GM12864 (cell line): ENCODE results near the gene ACSS2.

Experiments used
- DNase-seq: peaks from one replicate; pipeline ENCODE4 v3.0.0-alpha.2; 2011; ENCODE audit warnings: low read depth
- H3K4me3 ChIP-seq: 2 replicates; pipeline ENCODE4 v1.5.1; 2011; ENCODE audit warnings: mild to moderate bottlenecking, low read depth, low read length, control low read depth
- TF ChIP-seq, protein P1 (sequence below): IDR thresholded peaks from 2 replicates; pipeline ENCODE4 v1.5.1; 2011; ENCODE audit warnings: low read depth, mild to moderate bottlenecking, moderate library complexity, low read length, control low read depth, inconsistent platforms; ENCODE audit errors: missing control alignments

ACSS2 gene

GRCh38 chr20:34876406-34877282 lies at the start of gene ACSS2:
ACSS2 (plus strand) TSS chr20:34876612; CDS start chr20:34876646, 34 bp downstream.
- H3K4me3 ChIP-seq = peak within 1 kb of the TSS; percentile 81
- DNase-seq = no peak
- TF ChIP-seq, protein P1, sequence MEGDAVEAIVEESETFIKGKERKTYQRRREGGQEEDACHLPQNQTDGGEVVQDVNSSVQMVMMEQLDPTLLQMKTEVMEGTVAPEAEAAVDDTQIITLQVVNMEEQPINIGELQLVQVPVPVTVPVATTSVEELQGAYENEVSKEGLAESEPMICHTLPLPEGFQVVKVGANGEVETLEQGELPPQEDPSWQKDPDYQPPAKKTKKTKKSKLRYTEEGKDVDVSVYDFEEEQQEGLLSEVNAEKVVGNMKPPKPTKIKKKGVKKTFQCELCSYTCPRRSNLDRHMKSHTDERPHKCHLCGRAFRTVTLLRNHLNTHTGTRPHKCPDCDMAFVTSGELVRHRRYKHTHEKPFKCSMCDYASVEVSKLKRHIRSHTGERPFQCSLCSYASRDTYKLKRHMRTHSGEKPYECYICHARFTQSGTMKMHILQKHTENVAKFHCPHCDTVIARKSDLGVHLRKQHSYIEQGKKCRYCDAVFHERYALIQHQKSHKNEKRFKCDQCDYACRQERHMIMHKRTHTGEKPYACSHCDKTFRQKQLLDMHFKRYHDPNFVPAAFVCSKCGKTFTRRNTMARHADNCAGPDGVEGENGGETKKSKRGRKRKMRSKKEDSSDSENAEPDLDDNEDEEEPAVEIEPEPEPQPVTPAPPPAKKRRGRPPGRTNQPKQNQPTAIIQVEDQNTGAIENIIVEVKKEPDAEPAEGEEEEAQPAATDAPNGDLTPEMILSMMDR = no peak

- DNase-seq = no peak
- H3K4me3 ChIP-seq = no peak overlapping the region
- TF ChIP-seq, protein P1 = no peak
These were observed 47.2 kb upstream of the ACSS2 start for GRCh38 chr20:34829191-34829590.

GRCh38 chr20:34831936-34832335 lies 44.5 kb upstream of the ACSS2 start:
- TF ChIP-seq, protein P1 = no peak
- H3K4me3 ChIP-seq = no peak overlapping the region
- no peak for DNase-seq

DNA sequence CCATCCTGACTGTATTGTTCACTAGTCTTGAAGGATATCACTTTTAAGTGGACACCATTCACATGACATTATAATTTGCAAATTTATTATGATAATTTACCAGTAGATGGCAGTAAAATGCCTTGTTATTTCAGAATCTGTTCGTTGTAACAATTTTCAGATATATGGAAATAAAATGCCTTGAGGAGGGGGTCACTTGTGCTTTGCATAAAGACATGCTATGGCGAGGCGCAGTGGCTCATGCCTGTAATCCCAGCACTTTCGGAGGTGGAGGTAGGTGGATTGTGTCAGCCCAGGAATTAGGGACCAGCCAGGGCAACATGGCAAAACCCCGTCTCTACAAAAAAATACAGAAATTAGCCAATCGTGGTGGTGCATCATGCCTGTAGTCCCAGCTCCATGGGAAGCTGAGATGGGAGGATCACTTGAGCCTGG lies 41.9 kb upstream of the ACSS2 start:
- no peak overlapping the region for H3K4me3 ChIP-seq
- no peak for DNase-seq
- TF ChIP-seq, protein P1 = no peak

- no peak overlapping the region for H3K4me3 ChIP-seq
- DNase-seq = no peak
- TF ChIP-seq, protein P1 = no peak
These were observed 34.3 kb upstream of the ACSS2 start for GRCh38 chr20:34842143-34842542.

GRCh38 chr20:34843421-34843820 lies 33.0 kb upstream of the ACSS2 start:
- H3K4me3 ChIP-seq = no peak overlapping the region
- DNase-seq = no peak
- TF ChIP-seq, protein P1 = no peak

GRCh38 chr20:34848597-34848996 lies 27.8 kb upstream of the ACSS2 start:
- TF ChIP-seq, protein P1 = no peak
- H3K4me3 ChIP-seq = no peak overlapping the region
- no peak for DNase-seq
